GM19099 (cell line): ENCODE data around the gene MMP27.

ENCODE experiments used
- POLR2A ChIP-seq: IDR thresholded peaks from 3 replicates; pipeline ENCODE4 v1.6.1; 2011; ENCODE audit warnings: low read depth; ENCODE audit not compliant: insufficient read length; ENCODE audit errors: extremely low read depth

Gene MMP27

DNA sequence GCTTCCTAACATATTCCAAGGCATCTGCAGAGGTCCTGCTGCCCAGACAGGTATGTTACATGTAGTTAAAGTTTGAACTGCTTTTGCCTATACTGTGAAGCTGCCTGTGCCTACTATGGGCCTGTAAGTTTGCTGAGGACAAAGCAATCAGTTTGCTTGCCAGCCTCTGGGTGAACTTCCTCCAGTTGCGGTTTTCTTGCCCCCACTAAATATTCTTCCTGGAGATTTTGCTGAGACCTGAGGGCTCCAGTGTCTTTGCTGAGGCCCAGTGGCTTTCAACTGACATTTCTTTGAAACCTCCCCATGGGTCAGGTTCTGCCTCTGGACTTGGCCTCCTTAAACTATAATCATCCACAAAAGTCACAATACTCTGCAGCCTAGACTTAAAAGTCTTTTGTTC, 50.8 kb downstream of the MMP27 start:
- TF ChIP-seq POLR2A, result no peak

DNA sequence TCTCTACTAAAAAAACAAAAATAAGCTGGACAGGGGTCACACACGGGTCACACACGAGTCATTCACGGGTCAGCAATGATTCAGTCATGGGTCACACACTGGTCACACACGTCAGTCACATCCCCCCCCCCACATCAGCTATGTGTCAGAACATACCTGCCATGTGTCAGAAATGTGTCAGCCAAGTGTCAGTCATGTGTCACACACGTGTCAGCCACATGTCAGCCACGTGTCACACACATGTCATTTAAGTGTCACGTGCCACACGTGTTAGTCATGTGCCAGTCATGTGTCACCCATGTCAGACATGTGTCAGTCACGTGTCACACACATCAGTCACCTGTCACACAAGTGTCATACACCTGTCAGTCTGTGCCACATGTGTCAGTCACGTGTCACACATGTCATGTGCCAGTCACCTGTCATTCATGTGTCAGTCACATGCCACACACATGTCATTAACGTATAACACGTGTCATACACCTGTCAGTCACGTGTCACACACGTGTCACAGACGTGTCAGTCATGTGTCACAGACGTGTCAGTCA, 51.8 kb downstream of the MMP27 start:
- TF ChIP-seq POLR2A, result no peak

DNA sequence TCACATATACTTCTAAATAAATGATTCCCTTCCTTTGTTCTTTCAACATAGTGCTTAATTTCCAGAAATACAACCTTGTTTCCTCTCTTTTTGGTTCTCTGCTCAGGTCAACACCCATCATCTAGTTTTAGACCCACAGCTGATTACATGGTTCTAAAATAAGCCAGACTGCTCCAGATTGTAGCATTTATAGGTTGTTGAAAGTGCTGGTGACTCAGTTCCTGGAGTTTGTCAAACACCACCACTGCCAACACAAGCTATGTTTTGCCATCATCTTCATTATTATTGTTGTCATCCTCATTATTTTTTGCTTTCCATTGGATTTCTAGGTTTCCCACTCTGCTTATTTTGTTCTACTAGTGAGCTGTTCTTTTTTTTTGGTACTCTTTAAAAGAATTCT, 58.1 kb downstream of the MMP27 start:
- no peak for TF ChIP-seq POLR2A

DNA sequence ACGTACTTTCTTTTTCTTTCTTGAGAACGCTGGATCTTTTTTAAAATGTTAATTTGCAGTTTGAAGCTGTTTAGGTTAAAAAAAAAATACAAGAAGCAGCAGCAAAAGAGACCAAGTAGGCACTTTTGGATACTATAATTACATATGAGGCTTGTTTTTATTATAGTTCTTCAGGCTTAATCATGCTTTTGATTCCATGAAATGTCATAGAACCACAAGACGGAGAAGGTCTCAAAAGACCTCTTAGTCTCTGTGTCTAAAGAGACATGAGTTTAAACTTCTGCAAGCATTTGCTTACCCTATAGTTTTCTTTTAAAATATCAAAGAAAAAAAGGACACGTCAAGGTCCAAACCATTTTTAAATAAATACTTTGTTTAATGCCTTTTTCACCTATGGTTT, 61.6 kb downstream of the MMP27 start:
- no peak for TF ChIP-seq POLR2A
